IPS-18c (cell line): ENCODE data around the gene MID1.

Experiments
- H3K4me3 ChIP-seq: 2 replicates; pipeline ENCODE4 v1.7.0; 2013; ENCODE audit warnings: low read depth, mild to moderate bottlenecking, low read length, moderate library complexity; ENCODE audit not compliant: insufficient read depth
- H3K9me3 ChIP-seq: one replicate; pipeline ENCODE4 v1.6.1; 2013; ENCODE audit warnings: mild to moderate bottlenecking, low read length, moderate library complexity; ENCODE audit not compliant: control insufficient read depth, insufficient read depth

Gene MID1

GRCh38 chrX:10496345-10496965, 123.9 kb downstream of the MID1 start:
- H3K4me3 ChIP-seq = no peak overlapping the region

GRCh38 chrX:10495677-10496076, 124.7 kb downstream of the MID1 start:
- Histone ChIP-seq H3K9me3 (no peaks in the 10 kb centered on the region), H3K4me3 (no peak overlapping the region)

More at GRCh38 chrX:10496345-10496965, 123.9 kb downstream of the MID1 start:
- H3K9me3 ChIP-seq = no peaks in the 10 kb centered on the region

GRCh38 chrX:10492250-10492649, 128.1 kb downstream of the MID1 start:
- H3K4me3 ChIP-seq = no peak overlapping the region
- peaks cover 2% of the 10 kb centered on the region for H3K9me3 ChIP-seq

- Histone ChIP-seq H3K4me3 (no peak overlapping the region), H3K9me3 (peaks cover 2% of the 10 kb centered on the region)
Measured at GRCh38 chrX:10486373-10486772, 134.0 kb downstream of the MID1 start.

GRCh38 chrX:10485326-10485725, 135.1 kb downstream of the MID1 start:
- no peak overlapping the region for H3K4me3 ChIP-seq
- H3K9me3 ChIP-seq = peaks cover 2% of the 10 kb centered on the region

GRCh38 chrX:10484683-10485247, 135.6 kb downstream of the MID1 start:
- Histone ChIP-seq H3K4me3 (no peak overlapping the region; the same call in 1 of the 2 replicates), H3K9me3 (peaks cover 2% of the 10 kb centered on the region)

GRCh38 chrX:10483191-10483831, 137.1 kb downstream of the MID1 start:
- Histone ChIP-seq H3K4me3 (no peak overlapping the region), H3K9me3 (peaks cover 2% of the 10 kb centered on the region)

- Histone ChIP-seq H3K9me3 (no peaks in the 10 kb centered on the region), H3K4me3 (no peak overlapping the region)
Measured at GRCh38 chrX:10482708-10483107, 137.7 kb downstream of the MID1 start.

GRCh38 chrX:10482261-10482660, 138.1 kb downstream of the MID1 start:
- H3K4me3 ChIP-seq = no peak overlapping the region
- H3K9me3 ChIP-seq = no peaks in the 10 kb centered on the region

- H3K9me3 ChIP-seq = no peaks in the 10 kb centered on the region
- H3K4me3 ChIP-seq = no peak overlapping the region
Measured at GRCh38 chrX:10480861-10481260, 139.5 kb downstream of the MID1 start.

GRCh38 chrX:10479508-10479907, 140.9 kb downstream of the MID1 start:
- Histone ChIP-seq H3K9me3 (no peaks in the 10 kb centered on the region), H3K4me3 (no peak overlapping the region)

- H3K4me3 ChIP-seq = no peak overlapping the region
- no peaks in the 10 kb centered on the region for H3K9me3 ChIP-seq
Measured at GRCh38 chrX:10477525-10477924, 142.9 kb downstream of the MID1 start.

- Histone ChIP-seq H3K9me3 (no peaks in the 10 kb centered on the region), H3K4me3 (no peak overlapping the region)
Measured at GRCh38 chrX:10474913-10475568, 145.3 kb downstream of the MID1 start.

GRCh38 chrX:10474510-10474909, 145.9 kb downstream of the MID1 start:
- H3K9me3 ChIP-seq = no peaks in the 10 kb centered on the region
- H3K4me3 ChIP-seq = no peak overlapping the region

- H3K4me3 ChIP-seq = no peak overlapping the region
Measured at GRCh38 chrX:10471418-10471817, 149.0 kb downstream of the MID1 start.

GRCh38 chrX:10470009-10470408, 150.4 kb downstream of the MID1 start:
- H3K9me3 ChIP-seq = peaks cover 5% of the 10 kb centered on the region
- H3K4me3 ChIP-seq = no peak overlapping the region

More at GRCh38 chrX:10471418-10471817, 149.0 kb downstream of the MID1 start:
- peaks cover 5% of the 10 kb centered on the region for H3K9me3 ChIP-seq

GRCh38 chrX:10467793-10468192, 152.6 kb downstream of the MID1 start:
- Histone ChIP-seq H3K9me3 (peaks cover 5% of the 10 kb centered on the region), H3K4me3 (no peak overlapping the region)

GRCh38 chrX:10465254-10465653, 155.1 kb downstream of the MID1 start:
- H3K4me3 ChIP-seq = no peak overlapping the region
- peaks cover 5% of the 10 kb centered on the region for H3K9me3 ChIP-seq
